ENCODE measurements around the gene GNB5.
"Not testable (repeated sequence)": the region's sequence is repeated elsewhere in the genome, so short reads cannot be mapped to it uniquely, and the experiment has no call there.

GNB5 gene

DNA sequence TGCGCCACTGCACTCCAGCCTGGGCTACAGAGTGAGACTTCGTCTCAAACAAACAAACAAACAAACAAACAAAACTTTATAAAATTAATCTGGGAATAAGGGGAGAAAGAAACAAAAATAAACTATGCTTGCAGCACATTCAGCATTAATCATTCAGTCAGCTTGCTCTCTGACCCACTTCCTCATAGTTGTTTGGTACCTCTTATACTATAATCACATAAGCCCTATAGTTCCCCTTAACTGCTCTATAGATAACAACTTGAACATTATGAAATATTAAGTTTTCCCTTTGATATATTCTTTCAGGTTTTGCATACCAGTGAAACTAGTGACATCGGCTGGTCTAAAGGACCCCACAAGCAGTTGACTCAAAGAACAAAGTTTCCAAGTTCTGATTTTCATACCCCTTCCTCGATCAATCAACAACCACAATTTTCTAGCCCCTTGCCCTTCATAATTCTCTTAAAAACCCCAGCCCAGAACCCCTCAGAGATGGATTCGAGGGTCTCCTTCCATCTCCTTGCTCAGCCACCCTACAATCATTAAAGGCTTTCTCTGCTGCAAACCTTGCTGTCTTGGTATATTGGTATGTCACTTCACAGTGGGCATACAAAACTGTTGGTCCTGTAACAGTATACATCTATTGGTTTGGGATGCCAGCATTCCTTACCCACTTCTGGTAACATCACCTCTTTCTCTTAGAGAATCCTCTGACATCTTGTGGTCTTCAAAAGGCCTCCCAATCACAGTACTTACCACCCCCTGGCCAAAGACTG is 105.0 kb downstream of the GNB5 start:
- no peak for DNase-seq

DNA sequence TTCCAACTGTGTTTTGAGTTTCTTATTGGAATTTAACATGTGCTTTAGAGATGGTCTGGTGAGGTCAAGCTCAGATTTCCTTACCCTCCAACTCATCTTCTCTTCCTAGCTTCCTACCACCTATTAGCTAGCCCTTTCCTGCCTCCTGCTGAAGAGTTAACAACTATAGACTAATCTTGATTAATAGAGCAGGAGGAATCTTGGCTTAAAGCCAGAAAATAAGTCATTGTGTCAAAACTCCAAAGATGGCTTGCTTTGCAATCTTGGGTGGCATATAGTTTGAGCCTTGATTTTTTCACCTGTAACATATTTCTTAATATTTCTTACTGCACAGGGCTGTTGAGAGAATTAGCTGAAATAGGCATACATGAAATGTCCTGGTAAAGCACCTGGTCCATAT is 105.9 kb downstream of the GNB5 start:
- DNase-seq = no peak

DNA sequence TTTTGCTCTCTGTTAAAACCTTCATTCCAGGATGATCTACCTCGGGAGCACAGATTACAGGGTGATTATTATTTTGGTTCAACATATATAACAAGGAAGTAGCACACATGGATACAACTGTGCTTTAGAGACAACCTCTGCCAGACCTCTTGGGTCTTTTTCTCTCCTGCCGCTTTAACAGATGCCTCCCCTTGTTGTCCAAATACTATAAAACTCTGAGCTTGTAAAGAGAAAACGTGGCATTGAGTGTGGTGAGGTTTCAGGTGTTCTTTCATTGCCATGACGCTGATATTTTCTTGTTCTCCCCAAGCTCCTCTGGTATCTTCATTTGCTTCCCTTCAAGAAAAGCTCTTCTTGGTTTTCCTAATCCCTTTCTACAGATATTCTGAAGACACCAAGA is 107.6 kb downstream of the GNB5 start:
- DNase-seq = no peak

DNA sequence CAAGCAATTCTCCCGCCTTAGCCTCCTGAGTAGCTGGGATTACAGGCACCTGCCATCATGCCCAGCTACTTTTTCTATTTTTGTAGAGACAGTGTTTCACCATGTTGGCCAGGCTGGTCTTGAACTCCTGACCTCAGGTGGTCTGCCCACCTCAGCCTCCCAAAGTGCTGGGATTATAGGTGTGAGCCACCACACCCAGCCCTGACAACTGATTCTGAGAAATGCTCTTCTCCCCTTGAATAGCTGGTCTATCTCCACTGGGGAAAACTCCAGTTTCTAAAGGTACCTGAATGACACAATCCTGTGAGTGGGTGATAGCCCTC is 108.2 kb downstream of the GNB5 start:
- not testable (repeated sequence) for DNase-seq

DNA sequence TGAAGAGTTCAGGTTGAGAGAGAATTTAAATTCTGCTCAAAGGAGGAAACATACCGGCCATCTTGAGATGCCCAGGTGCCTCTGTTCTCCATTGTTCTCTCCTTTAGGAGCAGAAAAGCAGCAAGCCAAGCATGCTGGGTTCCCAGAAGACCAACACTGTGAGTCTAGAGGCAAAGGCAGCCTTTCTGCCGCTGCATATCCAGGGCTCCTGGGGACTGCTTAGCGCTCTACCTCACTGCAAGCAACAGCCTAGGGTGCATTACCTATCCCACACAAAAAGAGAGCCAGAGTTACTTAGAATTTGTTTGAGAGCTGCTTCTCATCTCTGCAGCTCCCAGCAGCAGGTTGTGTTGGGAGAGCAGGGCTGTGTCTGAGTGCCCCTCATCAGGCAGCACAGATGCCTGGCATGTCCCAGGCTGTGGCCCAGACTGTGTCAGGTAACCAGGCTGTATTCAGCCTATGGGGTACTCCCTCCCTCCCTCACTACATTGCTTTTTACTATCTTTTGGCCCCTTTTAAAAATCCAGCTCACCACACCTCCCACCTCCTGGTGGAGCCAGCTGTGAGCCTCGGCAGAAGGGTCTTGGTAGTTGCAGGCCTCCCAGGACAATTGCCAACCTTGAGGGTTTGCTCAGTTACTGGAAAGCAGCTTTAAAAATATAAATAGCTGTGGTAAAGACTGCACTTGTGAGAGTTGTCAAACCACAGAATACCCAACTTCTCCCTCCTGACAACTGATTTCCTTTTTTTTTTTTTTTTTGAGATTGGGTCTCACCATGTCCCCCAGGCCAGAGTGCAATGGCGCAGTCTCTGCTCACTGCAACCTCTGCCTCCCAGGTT is 108.8 kb downstream of the GNB5 start:
- DNase-seq = no peak

DNA sequence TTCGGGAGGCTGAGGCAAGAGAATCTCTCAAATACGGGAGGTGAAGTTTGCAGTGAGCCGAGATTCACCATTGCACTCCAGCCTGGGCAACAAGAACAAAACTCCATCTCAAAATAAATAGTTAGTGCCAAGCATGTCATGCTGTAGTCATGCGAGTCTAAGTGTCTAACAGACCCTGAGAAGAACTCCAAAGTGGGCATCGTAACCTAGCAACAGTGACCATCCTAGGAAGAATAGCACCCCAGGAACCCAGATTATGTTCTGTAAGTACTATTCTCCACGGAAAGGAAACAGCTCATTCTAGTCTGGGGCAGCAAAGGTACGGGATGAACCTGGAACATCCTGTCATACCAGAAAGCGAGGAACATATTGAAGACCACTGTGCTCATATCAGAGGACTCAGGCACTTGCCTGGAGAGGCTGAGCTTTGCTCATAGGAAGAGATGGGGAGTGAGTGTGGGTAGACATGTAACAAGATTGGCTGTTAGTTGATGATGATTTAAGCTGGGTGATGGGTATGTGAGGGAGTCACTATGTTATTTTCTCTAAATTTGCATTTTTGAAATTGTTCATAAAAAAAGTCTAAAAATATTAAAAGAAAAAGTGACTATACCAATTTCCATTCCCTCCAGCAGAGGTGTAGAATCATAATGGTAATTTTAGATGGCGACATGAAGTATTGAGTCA is 110.3 kb downstream of the GNB5 start:
- no peak for DNase-seq

DNA sequence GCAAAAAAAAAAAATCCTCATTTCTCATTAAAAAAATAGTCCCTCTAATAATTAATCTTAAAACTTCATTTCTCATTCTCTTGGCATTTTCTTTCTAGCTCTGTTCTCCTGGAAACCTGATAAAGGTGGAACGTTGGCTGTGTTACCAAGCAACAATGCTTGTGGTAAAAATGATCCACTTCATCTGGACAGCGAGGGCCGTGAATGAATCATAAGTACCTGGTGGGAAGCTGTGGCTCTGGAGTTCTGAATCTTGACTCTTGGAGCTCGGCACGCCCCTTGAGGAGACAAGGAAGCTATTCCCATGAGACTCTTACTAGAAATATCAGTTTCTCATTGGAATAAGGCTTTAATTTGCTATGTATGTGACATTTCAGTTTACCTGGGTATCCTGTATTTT is 111.2 kb downstream of the GNB5 start:
- DNase-seq = no peak

DNA sequence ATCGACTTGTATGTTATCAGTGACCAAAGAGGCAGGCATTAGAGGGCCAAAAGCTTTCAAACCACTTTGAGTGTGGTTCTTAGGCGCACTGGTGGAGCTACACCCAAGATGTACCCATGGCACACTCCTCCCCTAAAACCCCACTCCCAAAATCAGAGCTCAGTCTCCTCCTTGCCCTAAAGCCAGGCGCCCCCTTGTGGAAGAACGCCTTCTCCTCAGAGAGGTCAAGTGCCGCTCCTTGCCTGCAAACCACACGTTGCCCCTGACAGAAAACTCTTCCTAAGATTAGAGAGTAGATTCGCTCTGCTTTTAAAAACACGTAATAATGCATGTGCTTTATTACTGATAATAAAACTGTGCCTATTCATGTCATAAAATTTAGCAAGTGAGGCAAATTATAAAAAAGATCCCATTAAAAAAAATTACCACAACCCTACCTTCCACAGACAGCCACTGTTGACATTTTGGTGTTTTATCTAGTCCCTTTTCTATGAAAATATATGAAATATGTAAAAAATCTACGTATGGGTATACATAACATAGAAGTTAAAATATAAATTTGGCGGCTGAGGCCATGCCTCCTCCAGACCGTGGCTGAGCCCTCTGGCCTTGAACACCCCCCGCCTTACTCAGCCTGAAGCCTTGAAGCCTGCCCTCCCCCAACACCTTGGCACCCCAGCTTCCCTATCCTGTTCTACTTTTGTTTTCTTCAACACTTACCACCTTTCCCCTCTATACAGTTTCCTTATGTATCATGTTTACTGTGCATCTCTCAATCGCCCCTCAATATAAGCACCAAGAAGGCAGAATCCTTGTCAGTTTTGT is 112.1 kb downstream of the GNB5 start:
- peak; percentile 71 for DNase-seq

DNA sequence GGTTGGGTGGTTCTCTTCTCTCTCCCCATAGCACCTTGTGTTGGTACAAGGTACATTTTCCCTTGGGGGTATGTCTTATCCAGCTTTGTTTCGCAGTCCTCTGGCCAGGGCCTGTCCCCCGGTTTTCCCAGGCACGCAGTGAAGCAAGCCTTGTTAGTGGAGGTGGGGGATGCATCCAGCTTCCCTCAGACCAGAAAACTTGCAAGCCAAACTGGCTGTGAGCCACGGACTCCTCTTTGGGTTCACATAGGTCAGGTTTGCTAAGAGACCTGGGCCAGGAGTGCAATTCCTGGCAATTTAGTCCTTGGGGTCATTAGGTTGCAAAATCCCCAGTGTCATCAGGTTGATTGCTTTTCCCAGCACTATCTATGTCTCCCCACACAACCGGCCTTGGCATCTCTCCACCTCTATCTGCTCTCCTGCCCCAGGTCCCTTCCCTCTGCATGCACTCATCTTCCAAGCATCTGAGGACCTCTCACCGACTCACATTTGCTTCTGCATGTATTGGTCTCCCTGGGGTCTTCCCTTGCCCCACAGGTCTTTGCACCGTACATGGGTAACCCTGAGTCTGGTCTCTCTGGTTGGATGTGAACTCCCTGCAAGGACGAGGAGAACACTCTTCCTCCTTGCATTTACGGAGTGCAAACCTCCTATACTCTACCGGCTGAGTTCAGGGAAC is 112.9 kb downstream of the GNB5 start:
- DNase-seq = no peak

DNA sequence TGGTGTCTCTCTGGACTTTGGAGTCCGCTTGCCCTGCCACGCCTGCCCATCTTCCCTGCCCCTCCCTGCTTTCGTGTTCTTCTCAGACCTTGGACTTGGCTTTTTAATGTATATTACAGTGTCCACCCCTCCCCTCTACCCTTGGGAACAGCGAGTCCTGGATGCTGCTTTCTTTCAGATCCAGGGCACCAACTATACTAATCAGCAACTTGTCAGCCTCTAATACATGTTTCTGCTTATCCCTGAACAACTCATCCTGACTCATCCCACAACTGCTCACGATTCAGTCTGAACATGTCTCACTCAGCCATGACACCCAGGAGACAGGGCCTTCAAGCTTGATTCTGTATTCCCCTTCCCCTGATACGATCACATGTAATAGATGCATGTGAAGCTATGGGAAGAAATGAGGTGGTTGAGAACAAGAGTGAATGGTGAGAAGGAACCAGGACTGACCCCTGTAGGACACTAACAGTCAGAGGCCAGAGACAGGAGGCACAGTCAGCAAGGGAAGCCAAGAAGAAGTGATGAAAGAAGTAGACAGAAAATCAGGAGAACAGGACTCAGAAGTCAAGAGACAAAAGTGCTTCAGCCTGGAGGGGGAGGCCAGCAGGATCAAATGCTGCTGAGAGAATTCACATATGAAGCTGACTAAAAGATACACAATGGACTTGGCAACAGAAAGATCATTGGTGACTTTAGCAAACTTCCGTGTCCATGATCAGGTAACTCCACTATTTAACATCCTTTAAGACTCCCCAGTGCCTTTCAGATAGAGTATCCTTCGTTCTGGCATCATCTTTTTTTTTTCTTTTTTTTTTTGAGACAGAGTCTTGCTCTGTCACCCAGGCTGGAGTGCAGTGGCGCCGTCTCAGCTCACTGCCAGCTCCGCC is 114.1 kb downstream of the GNB5 start:
- no peak for DNase-seq

DNA sequence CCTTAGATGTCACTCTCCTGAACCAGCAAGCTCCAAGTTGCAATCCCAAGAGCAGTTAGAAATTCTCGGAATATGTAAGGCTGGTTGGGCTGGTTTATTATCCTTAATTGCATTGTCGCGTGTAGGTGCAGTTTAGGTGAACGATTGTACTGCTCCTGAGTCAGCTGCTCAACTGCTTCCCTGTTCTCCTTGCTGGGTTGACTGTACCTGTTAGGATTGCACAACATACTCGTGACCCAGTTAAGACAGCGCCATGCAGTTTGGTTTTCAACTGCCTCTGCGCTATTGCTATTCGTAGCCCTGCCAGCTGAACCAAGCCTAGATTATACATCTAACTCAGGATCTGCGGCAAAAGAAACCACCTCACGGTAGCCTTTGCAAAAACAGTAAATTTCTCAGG is 119.6 kb downstream of the GNB5 start:
- DNase-seq = no peak

DNA sequence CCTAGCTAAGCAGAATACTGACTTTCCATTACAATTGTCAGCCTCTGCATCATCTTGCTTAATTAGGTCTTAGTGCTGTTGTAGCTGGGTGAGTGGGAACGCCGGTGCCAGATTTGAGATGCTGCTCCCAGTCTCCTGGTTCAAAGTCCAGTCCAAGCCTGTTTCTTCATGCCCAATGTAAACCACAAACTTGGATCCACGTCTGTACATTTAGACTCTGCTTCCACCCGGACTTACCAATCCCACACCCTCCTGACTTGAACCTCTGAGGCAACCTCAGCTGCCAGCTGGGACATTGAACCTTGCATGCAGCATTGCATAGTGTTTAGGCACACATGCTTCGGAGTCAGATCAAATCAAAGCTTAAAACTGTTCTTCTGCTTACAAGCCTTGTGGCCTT is 121.6 kb downstream of the GNB5 start:
- no peak for DNase-seq

DNA sequence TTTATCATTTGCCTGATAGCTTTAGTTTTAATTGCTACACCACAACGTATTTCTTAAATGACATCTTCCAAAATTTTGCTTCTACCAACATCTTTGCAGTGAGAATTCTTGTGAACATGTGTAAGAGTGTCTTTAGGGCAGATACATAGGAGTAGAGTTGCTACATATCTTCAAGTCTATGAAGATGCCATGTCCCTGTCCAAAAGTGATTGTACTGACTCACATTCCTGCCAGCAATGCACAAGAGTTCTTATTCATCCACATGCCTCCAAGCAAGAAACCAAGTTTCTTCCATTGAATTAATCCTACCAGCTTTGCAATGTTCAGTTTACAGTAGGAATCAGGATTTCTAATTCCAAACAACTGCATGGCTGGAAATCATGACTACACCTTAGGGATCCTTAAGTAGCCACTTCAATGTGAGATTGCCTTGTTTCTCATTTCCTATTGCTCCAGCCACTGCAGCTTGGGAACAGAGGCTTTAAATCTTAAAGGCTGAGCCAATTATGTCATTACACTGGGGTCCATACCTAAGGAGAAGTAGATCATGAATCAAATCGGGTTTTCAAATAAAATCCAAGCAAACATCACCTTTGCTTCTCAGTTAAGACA is 123.1 kb downstream of the GNB5 start:
- no peak for DNase-seq

DNA sequence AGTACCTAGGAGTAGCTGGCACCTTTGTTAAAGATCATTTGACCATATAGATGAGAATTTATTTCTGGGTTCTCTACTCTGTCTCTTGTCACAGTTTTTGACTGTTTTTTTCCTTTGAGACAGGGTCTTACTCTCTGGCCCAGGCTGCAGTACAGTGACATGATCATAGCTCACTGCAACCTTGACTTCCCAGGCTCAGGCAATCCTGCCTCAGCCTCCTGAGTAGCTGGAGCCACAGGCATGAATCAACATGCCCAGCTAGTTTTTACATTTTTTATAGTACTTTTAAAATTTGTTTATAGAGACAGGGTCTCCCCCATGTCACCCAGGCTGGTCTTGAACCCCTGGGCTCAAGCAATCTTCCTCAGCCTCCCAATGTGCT is 123.7 kb downstream of the GNB5 start:
- no peak for DNase-seq

DNA sequence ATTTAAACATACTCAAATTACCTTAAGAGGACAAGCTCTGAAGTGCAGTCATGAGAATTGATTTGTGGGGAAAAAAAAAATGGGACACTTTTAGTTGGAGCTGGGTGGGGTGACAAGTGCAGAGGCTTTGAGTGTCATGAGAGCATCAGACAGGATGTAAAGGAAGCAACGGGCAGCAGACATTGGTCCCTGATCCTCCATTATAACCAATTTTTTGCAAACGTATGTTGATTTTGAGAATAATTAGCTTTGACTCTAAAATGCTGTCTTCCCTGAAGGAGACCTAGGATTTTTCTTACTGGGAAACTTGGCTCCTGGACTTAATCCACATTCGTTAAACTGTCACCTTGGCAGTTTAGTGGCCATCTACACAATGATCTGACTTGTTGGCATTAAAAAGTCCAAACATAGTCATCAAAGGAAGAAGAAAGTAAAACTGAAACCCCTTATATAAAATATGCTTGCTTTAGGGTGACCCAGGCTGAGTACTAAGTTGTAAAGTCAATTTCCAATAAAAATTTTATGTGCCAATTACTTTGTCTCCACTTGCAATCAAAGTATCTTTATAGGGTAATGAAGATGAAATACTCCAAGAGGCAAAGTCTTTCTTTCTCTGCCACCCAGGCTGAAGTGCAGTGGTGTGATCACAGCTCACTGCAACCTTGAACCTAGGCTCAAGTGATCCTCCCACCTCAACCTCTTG is 124.2 kb downstream of the GNB5 start:
- no peak for DNase-seq

Data from stimulated activated naive CD4-positive, alpha-beta T cell treated with Interleukin-2 at 50 U/mL for 16 hours (primary cell).